Activated CD8-positive, alpha-beta memory T cell treated with anti-CD3 and anti-CD28 coated beads for 1 hour (primary cell): ENCODE results near the gene CDH13.

Source experiments
- DNase-seq, 2 donors: peaks; one replicate each; pipeline ENCODE4 v3.0.0-alpha.2; 2020; ENCODE audit warnings: low read depth in 1 of 2; ENCODE audit errors: extremely low read depth in 1 of 2

The CDH13 gene

DNA sequence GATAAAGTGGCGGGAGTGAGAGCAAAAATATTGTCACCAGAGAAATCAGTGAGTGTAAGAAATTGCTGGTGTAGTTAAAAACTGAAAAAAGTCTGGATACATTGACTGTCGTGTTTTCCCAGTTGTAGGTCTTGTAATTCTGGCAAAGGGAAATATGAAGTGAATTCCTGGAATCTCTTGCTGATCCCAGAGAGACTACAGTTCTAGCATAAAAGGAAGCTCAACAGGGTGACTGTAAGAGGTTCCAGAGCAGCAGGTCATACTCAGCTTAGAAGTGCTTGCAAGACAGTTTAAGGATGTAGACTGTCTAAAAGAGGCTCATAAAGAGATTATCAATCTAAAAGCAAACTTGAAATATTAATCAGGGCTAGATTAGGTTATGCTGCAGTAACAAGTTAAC, 890.2 kb downstream of the CDH13 start:
- no peak for DNase-seq

DNA sequence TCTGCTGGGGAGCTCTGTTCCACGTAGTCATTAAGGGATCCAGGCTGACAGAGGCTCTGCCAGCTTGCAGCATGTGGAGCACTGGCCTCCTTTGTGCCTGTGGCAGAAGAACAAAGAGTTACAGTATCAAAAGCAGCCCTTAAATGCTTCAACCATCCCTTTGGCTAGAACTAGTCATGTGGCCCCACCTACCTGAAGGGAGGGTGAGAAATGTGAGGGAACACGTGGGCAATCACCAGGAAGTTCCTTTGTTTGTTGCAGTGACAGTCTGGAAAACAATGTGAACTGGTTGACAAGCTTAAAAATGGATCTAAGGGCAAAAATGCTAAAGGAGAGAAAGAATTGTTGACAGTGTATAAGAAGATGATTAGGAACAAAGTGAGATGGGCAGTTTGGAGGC, 890.6 kb downstream of the CDH13 start:
- no peak for DNase-seq

DNA sequence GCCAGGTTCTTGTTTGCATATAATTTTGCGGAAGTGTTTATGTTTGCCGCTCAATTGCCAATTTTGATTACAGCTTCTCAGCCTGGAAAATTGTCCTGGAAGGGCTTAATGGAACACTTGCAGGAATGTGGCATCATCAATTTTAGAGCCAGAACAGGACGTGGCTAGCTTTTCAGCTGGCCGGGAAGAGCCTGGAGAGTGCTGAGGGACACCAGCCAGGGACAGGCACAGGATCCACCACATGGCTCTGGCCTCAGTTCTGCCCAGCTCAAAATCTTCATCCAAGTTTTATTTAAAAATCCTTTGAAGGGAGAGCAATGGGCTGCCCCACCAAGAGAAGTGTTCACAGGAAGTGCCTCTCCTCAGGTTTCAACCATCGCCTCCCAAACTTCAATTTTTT, 893.8 kb downstream of the CDH13 start:
- DNase-seq = no peak

DNA sequence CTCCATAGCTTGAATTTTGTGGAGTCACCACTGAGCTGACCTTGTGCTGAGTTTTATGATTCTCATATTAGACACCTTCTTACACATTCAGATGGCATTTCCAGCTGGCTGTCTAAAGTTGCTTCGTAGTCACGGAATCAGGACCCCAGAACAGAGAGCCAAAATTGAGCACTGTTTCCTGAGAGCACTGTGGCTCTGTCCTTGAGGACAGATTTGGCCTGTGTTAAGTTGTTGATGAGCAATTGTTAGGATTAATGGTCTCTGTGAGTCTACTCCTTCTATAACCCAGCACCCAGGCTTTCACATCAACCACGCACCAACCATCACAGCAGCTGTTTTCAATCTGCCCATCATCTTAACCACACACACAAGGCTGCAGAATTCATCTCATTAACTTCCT, 903.5 kb downstream of the CDH13 start:
- no peak for DNase-seq

DNA sequence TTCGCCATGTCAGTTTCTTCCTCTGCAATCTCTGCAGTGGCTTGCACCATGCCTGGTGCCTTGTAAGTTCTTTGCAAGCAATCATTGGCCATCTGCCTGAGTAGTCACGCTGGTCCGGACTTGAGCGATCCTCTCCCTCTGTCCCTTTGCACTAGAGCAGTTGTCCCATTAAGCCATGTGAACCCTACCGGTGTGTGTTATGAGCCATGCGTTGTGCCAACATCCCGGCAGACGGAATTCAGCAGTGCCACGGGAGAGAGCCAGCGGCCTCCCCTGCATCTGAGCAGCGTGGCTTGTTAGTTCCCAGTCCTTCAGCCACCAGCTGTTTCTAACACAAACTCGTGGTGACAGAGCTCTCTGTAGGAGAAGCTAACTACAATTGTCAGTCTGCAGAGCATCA, 905.9 kb downstream of the CDH13 start:
- no peak for DNase-seq

DNA sequence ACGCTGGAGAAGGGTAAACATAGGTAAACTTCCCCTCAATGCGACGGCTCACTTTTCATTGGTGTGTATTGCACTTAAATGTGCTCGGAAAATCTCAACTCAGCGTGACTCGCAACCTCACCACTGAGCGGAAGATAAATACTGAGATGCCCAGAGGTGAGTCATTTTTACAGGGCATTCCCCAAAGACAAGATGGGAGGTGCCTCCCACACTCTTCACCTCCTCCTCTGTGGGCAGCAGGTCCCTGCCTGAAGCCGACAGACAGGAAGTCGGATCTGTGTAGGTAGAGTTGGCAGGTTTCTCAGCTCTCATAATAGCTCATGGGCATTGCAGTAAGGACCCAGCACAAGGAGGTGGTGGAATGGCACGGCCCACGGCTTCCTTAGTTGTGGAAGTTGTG, 906.4 kb downstream of the CDH13 start:
- DNase-seq = no peak

DNA sequence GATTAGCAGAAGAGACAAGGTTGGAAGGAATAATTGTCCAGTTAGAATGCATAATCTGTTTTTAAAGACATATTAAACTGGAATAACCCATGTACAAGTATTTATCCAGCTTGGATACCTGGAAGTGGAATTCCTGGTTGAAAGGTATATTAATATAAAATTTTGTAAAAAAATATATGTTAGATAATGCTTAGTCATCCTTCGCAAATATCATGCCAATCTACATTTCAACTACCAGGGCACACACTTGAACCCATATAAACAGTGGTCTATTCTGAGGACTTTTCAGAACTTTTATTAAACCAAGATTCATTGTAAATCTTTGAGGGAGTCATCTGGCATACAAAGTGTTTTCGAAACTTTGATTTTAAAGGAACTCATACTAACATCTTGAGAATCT, 911.9 kb downstream of the CDH13 start:
- DNase-seq = no peak

DNA sequence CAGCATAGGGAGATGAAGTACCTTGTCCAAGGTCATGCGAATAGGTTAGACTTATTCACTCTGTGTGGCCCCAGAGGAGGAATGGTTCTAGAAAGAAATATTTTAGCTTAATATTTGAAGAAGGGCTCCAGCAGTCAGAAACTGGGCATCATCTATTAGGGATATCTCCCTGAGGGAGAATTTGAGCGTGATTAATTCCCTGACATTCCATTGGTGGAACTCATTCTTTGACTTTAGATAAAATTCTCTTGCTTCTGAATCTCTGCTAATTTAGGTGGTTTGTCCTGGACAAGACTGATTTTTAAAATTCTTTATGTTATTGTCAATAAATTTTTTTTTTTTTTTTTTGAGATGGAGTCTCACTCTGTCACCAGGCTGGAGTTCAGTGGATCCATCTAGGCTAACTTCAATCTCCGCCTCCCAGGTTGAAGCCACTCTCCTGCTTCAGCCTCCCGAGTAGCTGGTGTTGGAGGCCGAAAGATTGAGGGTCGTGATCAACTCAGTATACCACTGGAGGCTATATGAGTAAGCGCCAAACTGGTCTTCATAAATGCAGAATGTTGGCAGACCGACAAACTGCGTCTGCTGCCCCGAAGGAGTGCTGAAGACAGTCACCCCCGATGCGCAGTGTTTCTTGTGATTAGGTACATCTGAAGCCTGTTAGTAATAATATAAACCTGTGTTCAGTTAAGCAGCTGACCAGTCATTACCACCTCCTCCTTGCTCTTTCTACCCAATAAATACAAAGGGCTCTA, 913.1 kb downstream of the CDH13 start:
- no peak for DNase-seq

DNA sequence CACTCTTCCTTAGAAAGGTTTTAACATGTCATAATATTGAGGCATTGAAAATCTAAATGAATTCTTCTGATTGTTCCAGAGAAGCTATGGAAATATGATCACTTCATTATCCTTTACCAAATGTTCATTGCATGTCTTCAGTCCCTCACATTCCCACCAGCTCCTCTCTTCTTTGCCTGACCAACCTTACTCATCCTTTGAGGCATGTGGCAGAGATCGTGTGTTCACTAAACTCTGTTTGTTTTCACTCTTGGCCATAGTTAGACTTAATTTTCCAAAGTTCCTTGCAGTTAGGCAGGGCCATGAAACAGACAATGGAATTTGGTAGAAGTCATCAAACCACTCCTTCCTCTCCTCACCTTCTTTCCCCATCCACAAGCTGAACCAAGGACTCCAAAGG, 914.5 kb downstream of the CDH13 start:
- DNase-seq = no peak

DNA sequence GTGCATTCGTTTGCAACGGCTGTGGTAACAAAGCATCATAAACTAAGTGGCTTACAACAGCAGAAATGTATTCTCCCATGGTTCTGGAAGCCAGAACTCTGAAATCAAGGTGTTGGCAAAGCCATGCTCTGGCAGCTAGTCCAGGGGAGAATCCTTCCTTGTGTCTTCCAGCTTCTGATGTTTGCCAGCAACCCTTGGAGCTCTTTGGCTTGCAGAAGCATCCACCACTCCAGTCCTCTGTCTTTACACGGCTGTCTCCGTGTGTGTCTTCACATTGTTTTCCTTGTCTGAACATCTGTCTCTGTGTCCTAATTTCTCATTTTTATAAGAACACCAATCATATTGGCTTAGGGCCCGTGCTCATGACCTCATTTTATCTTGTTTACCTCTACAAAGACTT, 915.7 kb downstream of the CDH13 start:
- no peak for DNase-seq

DNA sequence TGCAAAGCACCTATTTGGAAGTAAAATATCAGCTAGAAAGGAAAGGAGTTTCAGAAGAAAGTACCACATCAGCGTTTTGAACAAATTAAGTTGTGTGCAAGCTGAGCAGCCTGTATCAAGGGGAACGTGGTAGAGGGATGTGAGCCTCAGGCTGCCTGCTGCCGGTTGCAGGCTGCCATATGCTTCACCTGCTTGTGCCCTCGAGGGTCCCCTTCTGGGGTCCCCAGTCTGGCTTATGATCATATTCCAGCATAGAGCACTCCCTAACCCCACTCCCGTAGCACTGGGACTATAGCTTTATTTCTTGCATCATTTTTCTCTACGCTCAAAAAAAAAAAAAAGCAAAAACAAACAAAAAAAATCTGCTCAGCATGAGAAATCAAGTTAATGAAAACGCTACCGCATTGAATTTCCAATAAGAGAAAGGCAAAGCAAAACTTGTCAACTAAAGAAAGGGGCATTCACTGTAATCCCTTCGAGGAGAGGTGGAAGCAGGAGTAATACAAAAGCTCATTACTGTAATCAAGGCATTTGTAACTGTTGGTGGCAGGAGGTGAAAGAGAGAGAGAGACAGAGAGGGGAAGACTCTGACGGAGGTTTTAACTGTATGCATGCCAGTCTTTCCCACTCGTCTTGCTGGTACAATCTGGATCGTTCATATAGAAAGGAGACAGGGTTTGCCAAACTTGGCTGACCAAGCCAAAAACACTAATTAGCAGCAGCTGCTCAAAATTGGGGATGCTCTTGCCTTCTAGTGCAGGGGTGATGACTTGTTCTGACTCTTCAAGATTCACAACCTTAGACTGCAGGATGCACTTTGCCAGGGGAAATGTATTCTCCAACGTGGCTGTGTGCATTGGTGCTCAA, 922.8 kb downstream of the CDH13 start:
- no peak for DNase-seq

DNA sequence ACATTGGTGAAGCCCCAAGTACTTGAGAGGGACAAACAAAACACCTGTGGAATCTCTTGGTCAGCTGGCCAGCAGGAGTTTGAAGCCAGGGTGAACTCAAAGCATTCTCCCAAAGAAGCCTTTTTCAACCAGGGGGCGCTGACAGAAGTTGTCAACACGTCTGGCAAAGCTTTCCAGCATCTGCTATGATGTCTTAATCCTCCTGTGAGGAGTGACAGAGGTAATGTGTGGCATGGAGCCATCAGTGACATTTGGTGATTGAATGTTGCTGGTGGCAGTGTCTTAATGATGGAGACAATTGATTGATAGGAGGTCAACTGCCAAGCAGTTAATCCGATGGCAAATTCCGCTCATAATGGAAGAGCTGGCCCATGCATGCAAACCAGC, 923.4 kb downstream of the CDH13 start:
- no peak for DNase-seq

DNA sequence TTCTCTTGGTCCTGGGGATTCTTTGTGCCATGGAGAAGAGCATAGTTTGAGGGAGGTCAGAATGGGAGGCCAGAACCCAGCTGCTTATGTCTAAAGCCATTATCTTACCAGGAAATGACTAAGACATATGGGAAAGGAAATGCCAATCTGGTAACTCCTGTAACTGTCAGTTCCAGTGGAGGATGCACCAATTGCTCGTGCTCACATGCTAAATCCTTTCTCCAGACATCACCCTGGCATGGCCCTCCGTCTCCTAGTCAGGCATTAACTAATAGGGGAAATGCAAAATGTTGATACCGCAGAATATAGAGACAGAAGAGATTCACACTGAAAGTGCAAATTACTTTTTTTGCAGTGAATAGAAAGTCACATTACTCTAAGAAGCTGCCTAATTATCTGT, 925.5 kb downstream of the CDH13 start:
- no peak for DNase-seq

DNA sequence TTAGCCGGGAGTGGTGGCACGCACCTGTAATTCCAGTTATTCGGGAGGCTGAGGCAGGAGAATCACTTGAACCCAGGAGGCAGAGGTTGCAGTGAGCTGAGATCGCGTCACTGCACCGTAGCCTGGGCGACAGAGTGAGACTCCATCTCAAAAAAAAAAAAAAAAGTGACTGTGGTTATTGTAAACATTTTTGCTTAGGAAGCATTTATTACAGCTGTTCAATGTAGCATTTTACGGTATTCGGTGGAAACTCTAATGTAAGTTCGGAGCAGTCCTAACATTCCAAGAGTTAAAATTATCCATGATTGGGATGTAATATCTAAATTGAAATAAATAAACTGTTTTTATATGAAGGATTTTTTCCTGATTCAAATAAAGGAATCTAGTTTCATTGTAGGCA, 926.2 kb downstream of the CDH13 start:
- no peak for DNase-seq

DNA sequence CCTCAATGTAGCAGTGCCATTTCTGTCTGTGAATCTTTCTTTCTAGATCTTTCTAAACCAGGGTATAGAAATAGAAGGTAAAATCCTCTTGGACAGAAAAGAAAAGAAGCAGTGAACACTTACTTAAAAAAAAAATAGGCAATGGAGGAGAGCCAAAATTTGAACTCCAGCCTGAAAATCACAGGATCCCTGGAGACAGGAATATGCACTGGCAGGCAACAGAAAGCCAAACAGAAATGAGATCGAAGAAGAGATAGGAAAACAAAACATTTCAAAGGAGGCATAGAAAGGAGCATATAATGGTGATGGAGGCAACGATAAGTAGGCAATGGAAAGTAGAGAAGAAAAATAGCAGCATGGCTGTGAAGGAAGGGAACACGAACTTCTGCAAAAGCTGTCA, 927.3 kb downstream of the CDH13 start:
- DNase-seq = no peak

DNA sequence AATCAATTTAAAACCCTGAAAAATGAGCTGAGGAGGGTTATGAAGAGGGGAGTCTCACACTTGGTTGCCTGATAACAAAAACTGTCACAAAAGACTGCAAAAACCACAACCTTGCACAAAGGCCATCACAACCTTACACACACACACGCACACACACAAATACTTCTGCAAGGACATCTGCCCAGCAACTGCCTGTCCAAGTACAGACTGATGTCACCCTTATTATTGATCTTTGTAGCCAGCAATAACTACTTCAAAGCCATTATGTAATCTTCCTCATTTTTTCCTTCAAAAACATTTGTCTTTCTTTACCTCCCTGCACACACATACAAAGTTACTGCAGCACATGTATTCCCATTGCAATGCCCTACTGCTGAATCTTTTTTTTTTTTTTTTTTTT, 927.8 kb downstream of the CDH13 start:
- DNase-seq = no peak

DNA sequence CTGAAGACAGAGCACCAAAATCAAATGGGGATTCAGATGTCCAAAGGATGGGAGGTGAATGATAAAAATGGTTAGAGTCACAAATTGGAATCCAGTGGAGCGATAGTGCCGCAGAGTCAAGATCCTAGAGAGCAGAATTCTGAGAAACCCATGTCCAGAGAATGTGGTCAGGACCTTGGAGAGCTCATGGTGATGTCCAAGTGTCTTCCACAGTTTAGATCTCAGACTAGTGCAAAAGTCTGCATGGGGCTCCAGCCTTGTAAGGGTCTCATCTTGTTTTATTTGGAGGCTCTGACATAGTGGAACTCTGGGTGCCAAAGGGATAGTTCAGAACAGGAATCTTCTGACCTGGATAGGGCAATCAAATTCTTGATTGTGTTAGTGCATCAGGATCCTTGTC, 935.1 kb downstream of the CDH13 start:
- DNase-seq = no peak

DNA sequence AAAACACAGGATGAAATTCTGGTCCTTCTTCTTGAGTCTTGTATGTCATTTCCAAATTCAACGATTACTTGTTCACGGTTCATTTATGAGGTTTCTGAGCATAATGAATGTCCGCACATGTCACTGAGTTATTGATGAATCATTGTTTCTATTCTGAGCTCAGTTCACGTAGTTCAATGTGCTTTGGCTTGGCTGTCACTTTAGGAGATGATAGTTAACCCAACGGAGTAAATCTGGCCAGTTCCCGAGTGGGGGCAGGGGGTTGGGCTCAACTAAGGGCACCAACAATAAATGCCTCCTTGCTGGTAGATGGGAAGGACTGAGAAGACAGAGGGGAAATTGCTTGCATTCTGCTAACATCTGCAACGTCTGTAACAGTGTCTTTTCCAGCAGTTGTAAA, 941.6 kb downstream of the CDH13 start:
- DNase-seq = no peak

DNA sequence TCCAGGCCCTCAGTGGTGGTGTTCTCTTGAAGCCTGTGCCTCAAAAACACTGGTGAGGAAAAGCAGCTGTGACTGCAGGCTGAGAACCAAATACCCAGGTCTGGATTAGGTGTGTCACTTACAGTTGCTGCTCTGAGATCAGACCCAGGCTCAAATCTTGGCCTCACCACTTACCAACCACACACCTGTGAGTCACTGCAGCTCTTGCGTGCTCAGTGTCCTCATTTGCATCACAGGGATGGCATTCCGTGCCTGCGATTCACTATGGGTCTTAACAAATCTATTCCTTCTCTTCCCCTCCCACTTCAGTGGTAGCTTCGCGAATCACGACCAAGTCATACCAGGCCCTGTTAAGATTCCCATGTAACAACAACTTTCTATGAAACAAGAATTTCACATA, 947.6 kb downstream of the CDH13 start:
- DNase-seq = no peak

DNA sequence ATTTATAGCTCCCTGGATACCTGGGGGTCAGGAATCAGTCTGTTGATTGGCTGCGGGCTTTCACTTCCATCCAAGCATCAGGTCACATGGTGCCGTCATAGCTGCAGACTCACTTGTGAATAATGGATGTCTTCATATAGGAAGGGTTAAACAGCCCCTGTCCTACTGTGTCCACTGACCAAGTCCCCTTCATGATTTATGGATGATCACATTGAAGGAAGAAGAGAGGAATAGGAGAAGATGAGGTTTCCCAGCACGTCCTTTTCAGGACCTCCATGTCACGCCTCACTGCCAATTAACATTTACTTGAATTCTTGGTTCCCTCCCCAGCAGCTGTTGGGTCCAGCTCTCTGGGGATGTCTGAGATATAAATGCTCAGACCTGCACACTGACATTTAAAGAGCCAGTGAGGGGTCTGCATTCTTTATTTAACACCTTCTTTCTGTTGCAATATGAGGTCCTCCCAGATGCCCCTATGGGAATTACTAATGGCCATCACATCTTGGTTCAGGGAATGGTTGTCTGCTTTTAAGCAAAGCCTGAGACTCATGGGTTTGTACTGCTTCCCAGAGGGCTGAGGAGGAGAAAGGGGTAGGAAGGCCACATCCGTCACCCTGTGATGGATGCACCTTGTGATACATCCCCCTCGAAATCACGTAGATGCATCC, 950.4 kb downstream of the CDH13 start:
- DNase-seq = no peak

DNA sequence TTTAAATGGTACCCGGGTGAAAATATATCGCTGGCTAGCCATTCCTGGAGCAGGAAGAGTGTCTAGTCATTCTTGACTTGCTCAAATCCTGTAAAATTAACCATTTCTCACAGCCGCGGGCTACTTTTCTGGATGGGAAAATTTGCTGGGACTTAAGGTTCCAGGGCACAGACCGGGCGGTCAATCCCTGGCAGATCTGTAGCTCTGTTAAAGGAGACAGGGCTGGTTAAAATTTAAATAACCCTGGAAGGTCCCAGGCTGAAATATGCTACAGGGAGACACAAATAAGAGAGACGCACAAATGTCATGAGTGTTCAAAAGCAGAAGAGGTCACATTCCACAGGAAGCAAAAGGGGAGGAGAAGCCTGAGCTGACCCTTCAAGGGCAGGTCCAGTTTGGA, 951.4 kb downstream of the CDH13 start:
- no peak for DNase-seq

DNA sequence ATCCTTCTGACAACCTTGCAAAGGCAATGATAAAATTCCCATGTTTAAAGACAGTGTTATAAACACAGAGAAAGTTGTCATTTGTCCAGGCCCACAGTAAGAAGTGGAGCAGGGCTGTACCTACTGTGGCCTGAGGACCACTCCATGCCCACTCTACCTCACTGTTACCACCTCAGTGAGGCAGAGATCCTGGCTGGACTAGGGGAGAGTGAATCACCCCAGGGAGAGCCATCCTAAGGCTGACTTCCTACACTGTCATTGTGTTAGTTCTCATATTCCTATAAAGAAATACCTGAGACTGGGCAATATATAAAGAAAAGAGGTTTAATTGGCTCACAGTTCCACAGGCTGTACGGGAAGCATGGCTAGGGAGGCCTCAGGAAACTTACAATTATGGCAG, 952.3 kb downstream of the CDH13 start:
- DNase-seq = no peak
